ENCODE data around the gene SPTLC3.

Gene SPTLC3

GRCh38 chr20:13187899-13188298, 179.1 kb downstream of the SPTLC3 start:
- Histone ChIP-seq H3K27ac (no peak overlapping the region), H3K4me3 (no peak overlapping the region)
- no peak for TF ChIP-seq CTCF (IDR thresholded peaks at IDR 0.05)

GRCh38 chr20:13199279-13199678, 190.5 kb downstream of the SPTLC3 start:
- TF ChIP-seq CTCF (IDR thresholded peaks at IDR 0.05) = no peak
- H3K4me3 ChIP-seq = no peak overlapping the region
- DNase-seq (ENCODE audit: low spot score) = no peak

More at GRCh38 chr20:13187899-13188298, 179.1 kb downstream of the SPTLC3 start:
- no peak for DNase-seq (ENCODE audit: low spot score)

GRCh38 chr20:13200767-13201500, 192.2 kb downstream of the SPTLC3 start:
- no peak for DNase-seq (ENCODE audit: low spot score)

More at GRCh38 chr20:13199279-13199678, 190.5 kb downstream of the SPTLC3 start:
- no peak overlapping the region for H3K27ac ChIP-seq

GRCh38 chr20:13202565-13202964, 193.8 kb downstream of the SPTLC3 start:
- TF ChIP-seq CTCF (IDR thresholded peaks at IDR 0.05) = no peak
- DNase-seq (ENCODE audit: low spot score) = no peak
- no peak overlapping the region for H3K4me3 ChIP-seq
- no peak overlapping the region for H3K27ac ChIP-seq

More at GRCh38 chr20:13200767-13201500, 192.2 kb downstream of the SPTLC3 start:
- no peak overlapping the region for H3K27ac ChIP-seq
- H3K4me3 ChIP-seq = no peak overlapping the region
- TF ChIP-seq CTCF (IDR thresholded peaks at IDR 0.05) = no peak

GRCh38 chr20:13205425-13205824, 196.7 kb downstream of the SPTLC3 start:
- no peak overlapping the region for H3K27ac ChIP-seq
- no peak for TF ChIP-seq CTCF (IDR thresholded peaks at IDR 0.05)
- H3K4me3 ChIP-seq = no peak overlapping the region
- DNase-seq (ENCODE audit: low spot score) = no peak

GRCh38 chr20:13205848-13206434, 197.2 kb downstream of the SPTLC3 start:
- no peak for DNase-seq (ENCODE audit: low spot score)
- Histone ChIP-seq H3K27ac (no peak overlapping the region), H3K4me3 (no peak overlapping the region)
- no peak for TF ChIP-seq CTCF (IDR thresholded peaks at IDR 0.05)

GRCh38 chr20:13207016-13207415, 198.2 kb downstream of the SPTLC3 start:
- TF ChIP-seq CTCF (IDR thresholded peaks at IDR 0.05) = no peak
- no peak for DNase-seq (ENCODE audit: low spot score)
- Histone ChIP-seq H3K4me3 (no peak overlapping the region), H3K27ac (no peak overlapping the region)
